HG03469 (cell line): Measurements from ENCODE around the gene NDUFB2.
"Not testable (repeated sequence)": the region's sequence is repeated elsewhere in the genome, so short reads cannot be mapped to it uniquely, and the experiment has no call there.

Experiments used
- ATAC-seq: cut with Tn5 transposase; IDR thresholded peaks from one replicate; pipeline ENCODE4 v1.9.1; 2021; ENCODE audit warnings: mild to moderate bottlenecking, moderate library complexity, moderate number of reproducible peaks; ENCODE audit not compliant: unreplicated experiment

The NDUFB2 gene

GRCh38 chr7:140689199-140690152 lies 7.0 kb upstream of the NDUFB2 start:
- no peak for ATAC-seq

GRCh38 chr7:140691376-140692045 lies 5.0 kb upstream of the NDUFB2 start:
- no peak for ATAC-seq

GRCh38 chr7:140693849-140694248 lies 2.7 kb upstream of the NDUFB2 start:
- ATAC-seq: not testable (repeated sequence)

GRCh38 chr7:140694592-140694991 lies 1.9 kb upstream of the NDUFB2 start:
- ATAC-seq: no peak

GRCh38 chr7:140695381-140695780 lies 1.1 kb upstream of the NDUFB2 start:
- ATAC-seq: no peak

- peak; percentile 74 for ATAC-seq
Observed at GRCh38 chr7:140696024-140696679, 356 bp upstream of the NDUFB2 start.

GRCh38 chr7:140697447-140698143 lies 1.1 kb downstream of the NDUFB2 start:
- no peak for ATAC-seq

GRCh38 chr7:140698477-140698876 lies 2.0 kb downstream of the NDUFB2 start:
- ATAC-seq: no peak

GRCh38 chr7:140702774-140703173 lies 6.3 kb downstream of the NDUFB2 start:
- no peak for ATAC-seq

- no peak for ATAC-seq
Observed at GRCh38 chr7:140704205-140704604, 7.7 kb downstream of the NDUFB2 start.

GRCh38 chr7:140707132-140707531 lies 10.6 kb downstream of the NDUFB2 start:
- no peak for ATAC-seq

GRCh38 chr7:140708764-140709163 lies 12.3 kb downstream of the NDUFB2 start:
- not testable (repeated sequence) for ATAC-seq

- not testable (repeated sequence) for ATAC-seq
Observed at GRCh38 chr7:140712392-140712791, 15.9 kb downstream of the NDUFB2 start.

GRCh38 chr7:140714331-140715040 lies 18.0 kb downstream of the NDUFB2 start:
- no peak for ATAC-seq

- ATAC-seq: no peak
Observed at GRCh38 chr7:140719721-140720120, 23.2 kb downstream of the NDUFB2 start.

- ATAC-seq: no peak
Observed at GRCh38 chr7:140722254-140722653, 25.7 kb downstream of the NDUFB2 start.

GRCh38 chr7:140723006-140723405 lies 26.5 kb downstream of the NDUFB2 start:
- no peak for ATAC-seq

GRCh38 chr7:140723574-140723973 lies 27.1 kb downstream of the NDUFB2 start:
- no peak for ATAC-seq

GRCh38 chr7:140724706-140725105 lies 28.2 kb downstream of the NDUFB2 start:
- no peak for ATAC-seq

GRCh38 chr7:140726281-140726680 lies 29.8 kb downstream of the NDUFB2 start:
- ATAC-seq: no peak
